Keratinocyte (primary cell): Measurements from ENCODE around the gene LRRN2.

Source experiments
- EZH2 ChIP-seq: IDR thresholded peaks from one replicate; pipeline ENCODE4 v1.6.1; 2012; ENCODE audit warnings: inconsistent platforms, mild to moderate bottlenecking, low read length, moderate library complexity
- TF ChIP-seq, protein P1 (sequence below), 3 experiments: IDR thresholded peaks in 1 of 3; conservative IDR thresholded peaks in 1 of 3; optimal IDR thresholded peaks in 1 of 3; 2 replicates in 2 of 3; 3 replicates in 1 of 3; pipeline versions ENCODE3 to v1.5.1; 2011; ENCODE audit warnings: low read length in 3 of 3, mild to moderate bottlenecking in 3 of 3, moderate library complexity in 2 of 3, control low read depth in 1 of 3, inconsistent platforms in 1 of 3; ENCODE audit not compliant: insufficient read depth in 2 of 3; ENCODE audit errors: extremely low read depth in 1 of 3

DNA sequence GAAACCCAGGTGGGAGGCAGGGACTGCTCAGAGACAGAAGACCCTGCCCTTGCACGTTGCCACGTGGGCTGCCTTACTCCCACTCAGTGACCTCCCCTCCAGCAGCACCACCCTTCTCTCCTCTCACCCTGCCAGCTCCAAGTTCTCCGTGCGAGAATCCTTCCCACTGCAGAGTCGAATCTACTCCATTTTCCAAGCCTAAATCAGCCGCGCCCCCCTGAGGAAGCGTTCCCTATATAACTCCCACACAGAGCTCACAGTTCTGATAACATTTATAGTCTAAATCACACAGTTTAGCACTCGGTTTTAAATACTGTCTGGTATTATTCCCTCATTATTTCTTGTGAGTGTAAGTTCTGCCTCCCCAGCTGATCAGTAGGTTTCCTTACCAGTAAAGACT lies 7.7 kb downstream of the LRRN2 start:
- TF ChIP-seq, protein P1, sequence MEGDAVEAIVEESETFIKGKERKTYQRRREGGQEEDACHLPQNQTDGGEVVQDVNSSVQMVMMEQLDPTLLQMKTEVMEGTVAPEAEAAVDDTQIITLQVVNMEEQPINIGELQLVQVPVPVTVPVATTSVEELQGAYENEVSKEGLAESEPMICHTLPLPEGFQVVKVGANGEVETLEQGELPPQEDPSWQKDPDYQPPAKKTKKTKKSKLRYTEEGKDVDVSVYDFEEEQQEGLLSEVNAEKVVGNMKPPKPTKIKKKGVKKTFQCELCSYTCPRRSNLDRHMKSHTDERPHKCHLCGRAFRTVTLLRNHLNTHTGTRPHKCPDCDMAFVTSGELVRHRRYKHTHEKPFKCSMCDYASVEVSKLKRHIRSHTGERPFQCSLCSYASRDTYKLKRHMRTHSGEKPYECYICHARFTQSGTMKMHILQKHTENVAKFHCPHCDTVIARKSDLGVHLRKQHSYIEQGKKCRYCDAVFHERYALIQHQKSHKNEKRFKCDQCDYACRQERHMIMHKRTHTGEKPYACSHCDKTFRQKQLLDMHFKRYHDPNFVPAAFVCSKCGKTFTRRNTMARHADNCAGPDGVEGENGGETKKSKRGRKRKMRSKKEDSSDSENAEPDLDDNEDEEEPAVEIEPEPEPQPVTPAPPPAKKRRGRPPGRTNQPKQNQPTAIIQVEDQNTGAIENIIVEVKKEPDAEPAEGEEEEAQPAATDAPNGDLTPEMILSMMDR (optimal IDR thresholded peaks at IDR 0.05 in 1 of 3, IDR thresholded peaks at IDR 0.05 in 1 of 3, conservative IDR thresholded peaks at IDR 0.05 in 1 of 3; ENCODE audit: extremely low read depth in 1 of 3, insufficient read depth in 2 of 3, low read length in 3 of 3): no peak
- no peak for TF ChIP-seq EZH2
